Activated T-cell treated with anti-CD3 and anti-CD28 coated beads, Interleukin-2, amount 50 U/mL, for 72 hours (primary cell): ENCODE data around the gene ZNF775. TPM values are rescaled to one million over a fixed set of nuclear protein-coding genes. Genes with fewer than 3 reads are reported as not detected.
A peak's percentile ranks its signal among the peaks of the same experiment; 100 is the strongest.

Source experiments
- ATAC-seq, 2 donors: fragments of 150-1000 bp; cut with Tn5 transposase; replicated peaks in 1 of 2; 2 replicates each; pipeline ENCODE4 v1.10.0; 2021; ENCODE audit warnings: moderate library complexity in 2 of 2, mild to moderate bottlenecking in 1 of 2
- DNase-seq, 2 donors: peaks; one replicate each; pipeline ENCODE4 v3.0.0; 2021 to 2022; ENCODE audit warnings: mixed read lengths in 1 of 2
- H3K27ac Mint-ChIP-seq: one replicate; pipeline ENCODE4 v1.8.0; 2022; ENCODE audit warnings: mild to moderate bottlenecking, moderate library complexity, mixed read lengths
- H3K27me3 Mint-ChIP-seq: one replicate; pipeline ENCODE4 v1.8.0; 2022; ENCODE audit warnings: low read depth, mixed read lengths
- H3K36me3 Mint-ChIP-seq, 2 donors: one replicate each; pipeline ENCODE4 v1.8.0; 2022; ENCODE audit warnings: mixed read lengths in 2 of 2, mild to moderate bottlenecking in 1 of 2; ENCODE audit not compliant: insufficient read depth in 2 of 2
- H3K4me1 Mint-ChIP-seq: one replicate; pipeline ENCODE4 v1.8.0; 2022; ENCODE audit warnings: low read depth, mixed read lengths
- H3K4me3 Mint-ChIP-seq, 2 donors: one replicate each; pipeline ENCODE4 v1.8.0; 2022; ENCODE audit warnings: mild to moderate bottlenecking in 2 of 2, mixed read lengths in 2 of 2, moderate library complexity in 2 of 2
- H3K9me3 Mint-ChIP-seq, 2 donors: one replicate each; pipeline ENCODE4 v1.8.0; 2022; ENCODE audit warnings: mixed read lengths in 2 of 2
- total RNA-seq, 2 donors: library from RNA; stranded (reverse); gene quantifications; one replicate each; pipeline ENCODE4 v1.2.3, GENCODE V29; 2022

The ZNF775 gene
- total RNA-seq, 2 donors from 2014 or later: 6.5 to 8.2 TPM

GRCh38 chr7:150365673-150366398 is 13.3 kb upstream of the ZNF775 start:
- no peak overlapping the region for H3K27ac Mint-ChIP-seq
- peaks cover 40% of the 10 kb centered on the region for H3K4me1 Mint-ChIP-seq
- ATAC-seq (no peak), DNase-seq (no peak)
- H3K4me3 Mint-ChIP-seq: no peak overlapping the region
- H3K9me3 Mint-ChIP-seq: no peaks in the 10 kb centered on the region
- H3K27me3 Mint-ChIP-seq: no peaks in the 10 kb centered on the region
- no peaks in the 10 kb centered on the region for H3K36me3 Mint-ChIP-seq

- Mint-ChIP-seq H3K4me3 (peak overlapping the region; percentile 87 to 93), H3K9me3 (no peaks in the 10 kb centered on the region), H3K27me3 (no peaks in the 10 kb centered on the region), H3K4me1 (peaks cover 42% of the 10 kb centered on the region), H3K36me3 (no peaks in the 10 kb centered on the region), H3K27ac (peak overlapping the region; percentile 93)
- DNase-seq (no peak), ATAC-seq (no peak)
These were observed 11.4 kb upstream of the ZNF775 start for GRCh38 chr7:150367677-150368095.

GRCh38 chr7:150368096-150368883 is 10.8 kb upstream of the ZNF775 start, which contains the start of gene REPIN1:
Gene REPIN1 (plus strand): TSS chr7:150368822. CDS start chr7:150369712, 890 bp downstream.
- Mint-ChIP-seq H3K4me1 (peaks cover 42% of the 10 kb centered on the region), H3K9me3 (no peaks in the 10 kb centered on the region), H3K4me3 (peak within 1 kb of the TSS; percentile 93 to 95), H3K27ac (peak within 1 kb of the TSS; percentile 93), H3K36me3 (no peaks in the 10 kb centered on the region), H3K27me3 (no peaks in the 10 kb centered on the region)
- peak; percentile 77 to 83 for ATAC-seq
- DNase-seq: peak; percentile 85 to 90

- Mint-ChIP-seq H3K36me3 (no peaks in the 10 kb centered on the region), H3K27ac (peak overlapping the region; percentile 49), H3K4me1 (peaks cover 44% of the 10 kb centered on the region), H3K4me3 (peak overlapping the region; percentile 93 to 95), H3K27me3 (no peaks in the 10 kb centered on the region), H3K9me3 (no peaks in the 10 kb centered on the region)
- ATAC-seq (peak; percentile 21 to 24), DNase-seq (peak; percentile 42 to 54)
These were observed 10.0 kb upstream of the ZNF775 start for GRCh38 chr7:150368884-150369747.

GRCh38 chr7:150369748-150370501 is 9.2 kb upstream of the ZNF775 start:
- H3K36me3 Mint-ChIP-seq: no peaks in the 10 kb centered on the region
- ATAC-seq (no peak), DNase-seq (no peak)
- H3K9me3 Mint-ChIP-seq: no peaks in the 10 kb centered on the region
- peak overlapping the region; percentile 49 for H3K27ac Mint-ChIP-seq
- H3K4me1 Mint-ChIP-seq: peaks cover 48% of the 10 kb centered on the region
- peak overlapping the region; percentile 88 to 95 for H3K4me3 Mint-ChIP-seq
- no peaks in the 10 kb centered on the region for H3K27me3 Mint-ChIP-seq

GRCh38 chr7:150370612-150371071 is 8.5 kb upstream of the ZNF775 start:
- Mint-ChIP-seq H3K27ac (peak overlapping the region; percentile 50), H3K36me3 (no peaks in the 10 kb centered on the region), H3K9me3 (no peaks in the 10 kb centered on the region), H3K4me3 (peak overlapping the region; percentile 88 to 95), H3K4me1 (peaks cover 49% of the 10 kb centered on the region), H3K27me3 (no peaks in the 10 kb centered on the region)
- DNase-seq (no peak), ATAC-seq (no peak)

- no peak for DNase-seq
- peaks cover 49% of the 10 kb centered on the region for H3K4me1 Mint-ChIP-seq
- H3K27me3 Mint-ChIP-seq: no peaks in the 10 kb centered on the region
- ATAC-seq: no peak
- no peak overlapping the region for H3K27ac Mint-ChIP-seq
- no peaks in the 10 kb centered on the region for H3K36me3 Mint-ChIP-seq
- no peaks in the 10 kb centered on the region for H3K9me3 Mint-ChIP-seq
- no peak overlapping the region for H3K4me3 Mint-ChIP-seq
These were observed 7.8 kb upstream of the ZNF775 start for GRCh38 chr7:150371131-150371995.

GRCh38 chr7:150371996-150372270 is 7.2 kb upstream of the ZNF775 start:
- peaks cover 53% of the 10 kb centered on the region for H3K4me1 Mint-ChIP-seq
- DNase-seq: no peak
- H3K27me3 Mint-ChIP-seq: no peaks in the 10 kb centered on the region
- ATAC-seq: no peak
- H3K36me3 Mint-ChIP-seq: no peaks in the 10 kb centered on the region
- no peaks in the 10 kb centered on the region for H3K9me3 Mint-ChIP-seq
- H3K4me3 Mint-ChIP-seq: no peak overlapping the region
- H3K27ac Mint-ChIP-seq: no peak overlapping the region

GRCh38 chr7:150372271-150373048 is 6.7 kb upstream of the ZNF775 start:
- H3K4me3 Mint-ChIP-seq: no peak overlapping the region
- no peak for ATAC-seq
- H3K9me3 Mint-ChIP-seq: no peaks in the 10 kb centered on the region
- H3K36me3 Mint-ChIP-seq: no peaks in the 10 kb centered on the region
- H3K27ac Mint-ChIP-seq: no peak overlapping the region
- H3K4me1 Mint-ChIP-seq: peaks cover 51% of the 10 kb centered on the region
- DNase-seq: no peak
- H3K27me3 Mint-ChIP-seq: no peaks in the 10 kb centered on the region

- Mint-ChIP-seq H3K9me3 (no peaks in the 10 kb centered on the region), H3K27me3 (no peaks in the 10 kb centered on the region), H3K36me3 (no peaks in the 10 kb centered on the region), H3K4me3 (no peak overlapping the region), H3K4me1 (peaks cover 59% of the 10 kb centered on the region), H3K27ac (no peak overlapping the region)
- ATAC-seq (no peak), DNase-seq (no peak)
These were observed 5.9 kb upstream of the ZNF775 start for GRCh38 chr7:150373049-150373801.

GRCh38 chr7:150374026-150374425 is 5.1 kb upstream of the ZNF775 start:
- peak overlapping the region; percentile 58 for H3K27ac Mint-ChIP-seq
- H3K36me3 Mint-ChIP-seq: no peaks in the 10 kb centered on the region
- H3K9me3 Mint-ChIP-seq: no peaks in the 10 kb centered on the region
- H3K4me1 Mint-ChIP-seq: peaks cover 61% of the 10 kb centered on the region
- no peaks in the 10 kb centered on the region for H3K27me3 Mint-ChIP-seq
- ATAC-seq: no peak
- no peak for DNase-seq
- no peak overlapping the region for H3K4me3 Mint-ChIP-seq
